Stimulated activated CD4-positive, alpha-beta T cell treated with anti-CD3 and anti-CD28 coated beads, Interleukin-15, amount 100 ng/mL, for 48 hours (primary cell): ENCODE measurements around the gene SGK2.
"Not testable (repeated sequence)": the region's sequence is repeated elsewhere in the genome, so short reads cannot be mapped to it uniquely, and the experiment has no call there.

Source experiments
- DNase-seq, 2 donors: peaks; one replicate each; pipeline ENCODE4 v3.0.0-alpha.2; 2020; ENCODE audit warnings: low read depth in 2 of 2

Gene SGK2

DNA sequence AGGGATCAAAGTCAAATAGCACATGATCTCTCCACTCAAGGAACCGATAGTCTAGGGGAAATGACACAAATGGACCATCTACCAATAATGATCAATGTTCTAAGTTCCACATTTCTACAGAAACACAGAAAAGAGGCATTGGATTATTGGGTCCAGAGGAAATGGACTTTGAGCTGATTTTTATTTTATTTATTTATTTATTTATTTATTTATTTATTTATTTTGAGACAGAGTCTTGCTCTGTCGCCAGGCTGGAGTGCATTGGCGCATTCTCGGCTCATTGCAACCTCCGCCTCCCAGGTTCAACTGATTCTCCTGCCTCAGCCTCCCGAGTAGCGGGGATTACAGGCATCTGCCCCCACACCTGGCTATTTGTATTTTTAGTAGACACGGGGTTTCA, 43.1 kb downstream of the SGK2 start:
- DNase-seq, result not testable (repeated sequence)

GRCh38 chr20:43603124-43603523, 44.3 kb downstream of the SGK2 start:
- no peak for DNase-seq

DNA sequence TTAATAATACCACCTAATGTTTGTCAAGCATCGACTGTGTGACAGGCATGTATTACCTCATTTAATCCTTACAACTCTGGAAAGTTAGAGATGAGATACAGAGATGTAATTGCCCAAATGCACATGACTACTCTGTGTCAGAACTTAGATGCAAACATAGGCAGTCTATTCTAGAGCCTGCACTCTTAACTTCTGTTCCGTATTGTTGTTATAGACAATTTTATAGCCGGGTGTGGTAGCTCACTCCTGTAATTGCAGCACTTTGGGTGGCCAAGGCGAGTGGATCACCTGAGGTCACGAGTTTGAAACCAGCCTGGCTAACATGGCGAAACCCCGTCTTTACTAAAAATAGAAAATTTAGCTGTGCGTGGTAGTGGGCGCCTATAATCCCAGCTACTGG, 46.9 kb downstream of the SGK2 start:
- no peak for DNase-seq

GRCh38 chr20:43607278-43607677, 48.5 kb downstream of the SGK2 start:
- not testable (repeated sequence) for DNase-seq

GRCh38 chr20:43631598-43631997, 72.8 kb downstream of the SGK2 start:
- DNase-seq, result no peak
